SK-N-SH treated with all-trans-retinoic acid at 6 μM for 48 hours (cell line): ENCODE results near the gene COL6A3.

Source experiments
- ARNTL ChIP-seq: fragments of 450-650 bp; formaldehyde crosslinking; IDR thresholded peaks from 2 replicates; pipeline ENCODE4 v1.5.0; 2020; ENCODE audit warnings: low read depth, mild to moderate bottlenecking, moderate library complexity, borderline replicate concordance
- BACH2 ChIP-seq: fragments of 250-450 bp; sonication (Bioruptor Pico); IDR thresholded peaks from 2 replicates; pipeline ENCODE4 v1.9.0; 2021; ENCODE audit warnings: mild to moderate bottlenecking, borderline replicate concordance
- CSDC2 ChIP-seq: fragments of 250-450 bp; sonication (Bioruptor Pico); IDR thresholded peaks from 2 replicates; pipeline ENCODE4 v1.5.0; 2020; ENCODE audit warnings: mild to moderate bottlenecking, moderate library complexity
- ESRRG ChIP-seq: fragments of 250-450 bp; sonication (Bioruptor Pico); IDR thresholded peaks from 2 replicates; pipeline ENCODE4 v1.6.1; 2021; ENCODE audit warnings: mild to moderate bottlenecking
- OSR1 ChIP-seq: fragments of 250-450 bp; sonication (Bioruptor Pico); IDR thresholded peaks from 2 replicates; pipeline ENCODE4 v1.8.0; 2022; ENCODE audit warnings: moderate library complexity, mild to moderate bottlenecking, inconsistent platforms
- PATZ1 ChIP-seq: fragments of 250-450 bp; sonication (Bioruptor Pico); IDR thresholded peaks from 2 replicates; pipeline ENCODE4 v1.8.0; 2020; ENCODE audit warnings: mild to moderate bottlenecking, moderate library complexity, borderline replicate concordance
- PPARA ChIP-seq: fragments of 250-450 bp; sonication (Bioruptor Pico); IDR thresholded peaks from 2 replicates; pipeline ENCODE4 v1.5.0; 2020; ENCODE audit warnings: mild to moderate bottlenecking, borderline replicate concordance
- RARB ChIP-seq: fragments of 250-450 bp; sonication (Bioruptor Pico); IDR thresholded peaks from 2 replicates; pipeline ENCODE4 v1.8.0; 2021; ENCODE audit warnings: mild to moderate bottlenecking, moderate library complexity
- SNAI2 ChIP-seq: fragments of 250-450 bp; sonication (Bioruptor Pico); IDR thresholded peaks from 2 replicates; pipeline ENCODE4 v1.5.0; 2020; ENCODE audit warnings: mild to moderate bottlenecking, moderate library complexity
- ZC3H10 ChIP-seq: fragments of 250-450 bp; sonication (Bioruptor Pico); IDR thresholded peaks from 2 replicates; pipeline ENCODE4 v1.5.1; 2021; ENCODE audit warnings: mild to moderate bottlenecking, moderate library complexity
- ZFP3 ChIP-seq: fragments of 250-450 bp; sonication (Bioruptor Pico); IDR thresholded peaks from 2 replicates; pipeline ENCODE4 v1.5.0; 2020; ENCODE audit warnings: mild to moderate bottlenecking, moderate library complexity
- ZFP30 ChIP-seq: fragments of 450-650 bp; formaldehyde crosslinking; IDR thresholded peaks from 2 replicates; pipeline ENCODE4 v1.5.0; 2022; ENCODE audit warnings: mild to moderate bottlenecking, moderate library complexity
- ZNF70 ChIP-seq: fragments of 450-650 bp; formaldehyde crosslinking; IDR thresholded peaks from 2 replicates; pipeline ENCODE4 v1.5.0; 2020; ENCODE audit warnings: mild to moderate bottlenecking, moderate library complexity
- TF ChIP-seq, protein P1 (sequence below): fragments of 250-450 bp; sonication (Bioruptor Pico); IDR thresholded peaks from 2 replicates; pipeline ENCODE4 v1.5.1; 2020; ENCODE audit warnings: low read depth, mild to moderate bottlenecking, moderate library complexity

DNA sequence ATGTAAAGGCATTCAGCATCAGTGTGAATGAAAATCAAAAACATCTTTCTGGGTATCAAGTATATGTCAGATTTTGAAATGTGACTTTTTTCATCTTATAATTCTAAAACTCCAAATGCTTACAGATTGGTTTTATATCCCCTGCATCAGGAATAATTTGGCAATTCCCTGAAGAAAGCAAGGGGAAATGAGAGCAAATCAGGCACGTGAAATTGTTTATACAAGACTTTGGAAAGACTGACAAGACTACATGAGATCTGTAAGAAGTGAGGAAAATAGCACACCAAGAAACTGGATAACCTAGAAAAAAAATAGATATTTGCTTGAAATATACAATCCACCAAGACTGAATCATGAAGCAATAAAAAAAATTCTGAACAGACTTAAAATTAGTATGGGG lies 13.8 kb downstream of the COL6A3 start:
- TF ChIP-seq PATZ1 (CRISPR knock-in tag) (no peak), CSDC2 (no peak), ZFP3 (CRISPR knock-in tag) (no peak), ZNF70 (CRISPR knock-in tag) (no peak), OSR1 (CRISPR knock-in tag) (no peak), ESRRG (CRISPR knock-in tag) (no peak), BACH2 (CRISPR knock-in tag) (no peak), ARNTL (CRISPR knock-in tag) (no peak), ZFP30 (CRISPR knock-in tag) (no peak), SNAI2 (no peak), PPARA (CRISPR knock-in tag) (no peak), RARB (CRISPR knock-in tag) (no peak), ZC3H10 (CRISPR knock-in tag) (no peak)
- TF ChIP-seq, protein P1, sequence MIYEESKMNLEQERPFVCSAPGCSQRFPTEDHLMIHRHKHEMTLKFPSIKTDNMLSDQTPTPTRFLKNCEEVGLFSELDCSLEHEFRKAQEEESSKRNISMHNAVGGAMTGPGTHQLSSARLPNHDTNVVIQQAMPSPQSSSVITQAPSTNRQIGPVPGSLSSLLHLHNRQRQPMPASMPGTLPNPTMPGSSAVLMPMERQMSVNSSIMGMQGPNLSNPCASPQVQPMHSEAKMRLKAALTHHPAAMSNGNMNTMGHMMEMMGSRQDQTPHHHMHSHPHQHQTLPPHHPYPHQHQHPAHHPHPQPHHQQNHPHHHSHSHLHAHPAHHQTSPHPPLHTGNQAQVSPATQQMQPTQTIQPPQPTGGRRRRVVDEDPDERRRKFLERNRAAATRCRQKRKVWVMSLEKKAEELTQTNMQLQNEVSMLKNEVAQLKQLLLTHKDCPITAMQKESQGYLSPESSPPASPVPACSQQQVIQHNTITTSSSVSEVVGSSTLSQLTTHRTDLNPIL (CRISPR knock-in tag): no peak
